Muscle of leg (tissue), 16 donors: ENCODE data around the gene PNLIPRP1. TPM values are rescaled to one million over a fixed set of nuclear protein-coding genes. Genes with fewer than 3 reads are reported as not detected.

ENCODE experiments used
- DNase-seq: peaks from one replicate; pipeline ENCODE4 v3.0.0; 2013
- H3K27ac ChIP-seq: one replicate; pipeline ENCODE4 v1.5.1; 2013; ENCODE audit warnings: mild to moderate bottlenecking, low read length, control low read depth
- H3K27me3 ChIP-seq: one replicate; pipeline ENCODE4 v1.6.1; 2013; ENCODE audit warnings: low read length; ENCODE audit not compliant: control insufficient read depth, insufficient read depth
- H3K36me3 ChIP-seq: one replicate; pipeline ENCODE4 v1.6.1; 2013; ENCODE audit warnings: low read length; ENCODE audit not compliant: control insufficient read depth, insufficient read depth
- H3K4me1 ChIP-seq: one replicate; pipeline ENCODE4 v1.6.1; 2013; ENCODE audit warnings: low read length; ENCODE audit not compliant: control insufficient read depth, insufficient read depth
- H3K4me3 ChIP-seq: one replicate; pipeline ENCODE4 v1.5.1; 2013; ENCODE audit warnings: low read length, control low read depth
- H3K9me3 ChIP-seq: replicated peaks from 2 replicates; pipeline ENCODE4 v1.6.1; 2013; ENCODE audit warnings: low read depth, low read length; ENCODE audit not compliant: control insufficient read depth
- WGBS: methylation state at CpG from one replicate; pipeline ENCODE4 v1.1.5; 2013; ENCODE audit warnings: missing lambda C conversion rate; ENCODE audit not compliant: insufficient coverage; 5-methylcytosine and 5-hydroxymethylcytosine counted together
- long read RNA-seq, 11 donors: transcript quantifications; one replicate each; lab custom pipeline, GENCODE V29; 2026
- polyA plus RNA-seq, 8 donors: library from polyadenylated mRNA; unstranded; fragments of 120-200 nt; gene quantifications; one replicate each; pipeline versions ENCODE4 v1.2.1 to v1.2.3, GENCODE V29; 2013; ENCODE audit warnings: inconsistent platforms in 1 of 8, low replicate concordance in 1 of 8; ENCODE audit not compliant: insufficient read length in 8 of 8, insufficient read depth in 1 of 8
- total RNA-seq: library from RNA; stranded (reverse); fragments of 120-200 nt; gene quantifications from one replicate; pipeline ENCODE4 v1.2.4, GENCODE V29; 2013

PNLIPRP1 gene
- not detected for total RNA-seq
- under 1 TPM in 2 of 8 donors, not detected in 6; 0.15 to 0.18 TPM for polyA plus RNA-seq
- long read RNA-seq, donor 1: 0 reads
- long read RNA-seq, donor 2: 0 reads
- long read RNA-seq, donor 3: 0 reads
- long read RNA-seq, donor 4: 0 reads
- long read RNA-seq, donor 5: 0 reads
- long read RNA-seq, donor 6: 0 reads
- long read RNA-seq, donor 7: 0 reads
- long read RNA-seq, donor 8: 0 reads
- long read RNA-seq, donor 9: 0 reads
- long read RNA-seq, donor 10: 0 reads
- long read RNA-seq, donor 11: 0 reads

DNA sequence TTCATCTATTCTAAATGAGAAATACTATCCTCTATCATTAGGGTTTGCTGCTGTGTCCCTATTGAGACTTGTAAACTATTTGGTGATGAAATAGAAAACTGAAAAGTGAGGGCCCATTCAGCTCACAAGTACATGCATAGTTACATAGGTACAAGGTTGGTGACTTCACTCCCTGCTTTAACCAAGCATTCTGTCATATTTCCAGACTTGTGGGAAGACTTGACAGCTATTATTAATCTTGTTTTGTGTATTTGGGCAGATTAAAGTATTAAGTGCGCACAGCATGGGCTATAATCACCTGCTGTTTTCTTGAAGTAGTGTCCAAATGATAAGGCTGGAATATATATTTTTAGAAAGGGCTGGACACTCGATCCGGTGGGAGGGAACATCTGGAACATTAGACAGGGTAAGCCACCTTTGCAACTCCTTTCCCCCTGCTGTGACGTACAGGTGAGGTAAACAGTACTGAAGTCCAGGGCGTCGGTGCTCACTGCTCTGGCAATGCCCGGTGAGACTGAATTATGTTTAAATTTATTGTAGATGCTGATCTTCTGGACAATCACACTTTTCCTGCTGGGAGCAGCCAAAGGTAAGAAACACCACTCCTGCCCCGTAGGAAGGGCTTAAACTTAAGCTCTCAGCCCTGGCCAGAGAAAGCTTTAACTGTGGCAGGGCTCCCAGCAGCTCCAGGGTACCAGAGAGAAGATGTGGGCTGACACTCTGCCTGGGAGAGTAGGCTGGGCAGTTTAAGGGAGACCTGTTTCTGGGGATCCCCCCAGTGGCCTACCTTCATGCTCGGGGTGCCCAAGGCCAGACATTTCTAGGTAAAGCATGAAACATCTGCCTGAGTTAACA, at the start of gene PNLIPRP1:
Gene PNLIPRP1, plus strand, starts transcription at position 370 of the 855 bp plus-strand sequence. Its CDS starts 171 bp downstream, at position 541.
- Histone ChIP-seq H3K9me3 (peaks cover 3% of the 10 kb centered on the region), H3K27me3 (no peaks in the 10 kb centered on the region), H3K27ac (no peak within 1 kb of the TSS), H3K4me3 (no peak within 1 kb of the TSS), H3K36me3 (no peaks in the 10 kb centered on the region), H3K4me1 (no peaks in the 10 kb centered on the region)
- WGBS: 62% methylated on average over 4 of the region's 9 CpGs
- no peak for DNase-seq

DNA sequence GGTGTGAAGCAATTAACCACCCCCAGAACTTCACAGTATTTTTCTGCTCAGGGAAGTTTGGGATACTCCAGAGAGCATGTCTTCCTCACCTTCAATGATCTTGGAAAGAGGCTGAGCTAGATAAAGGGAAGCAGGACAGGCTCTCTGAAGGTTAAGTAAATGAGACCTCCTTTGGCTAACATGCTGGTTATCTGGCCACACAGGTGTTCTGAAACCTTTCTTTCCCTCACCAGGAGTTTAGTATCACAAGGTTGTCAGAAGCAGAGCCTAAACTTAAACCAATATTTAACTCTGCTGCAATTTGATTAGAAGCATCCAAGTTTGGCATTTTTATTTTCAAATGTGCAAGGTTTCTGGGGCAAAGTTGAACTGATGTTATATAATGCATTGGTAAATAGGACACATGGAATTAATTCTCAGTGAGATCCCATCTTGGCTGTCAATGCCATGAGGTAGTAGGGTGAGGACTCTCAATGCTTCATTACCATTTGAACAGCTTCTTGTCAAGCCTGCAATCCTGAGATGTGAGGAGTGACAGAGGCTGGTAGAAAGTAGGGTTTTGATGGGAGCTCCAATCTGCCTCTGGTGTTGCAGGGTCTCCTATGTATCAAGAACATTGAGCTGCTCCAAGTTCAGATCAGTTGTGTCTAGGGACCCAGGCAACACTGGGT, 48.6 kb upstream of the PNLIPRP1 start:
- Histone ChIP-seq H3K9me3 (no peaks in the 10 kb centered on the region), H3K27me3 (no peaks in the 10 kb centered on the region), H3K4me1 (no peaks in the 10 kb centered on the region), H3K36me3 (no peaks in the 10 kb centered on the region), H3K27ac (no peak overlapping the region), H3K4me3 (no peak overlapping the region)
- no peak for DNase-seq

DNA sequence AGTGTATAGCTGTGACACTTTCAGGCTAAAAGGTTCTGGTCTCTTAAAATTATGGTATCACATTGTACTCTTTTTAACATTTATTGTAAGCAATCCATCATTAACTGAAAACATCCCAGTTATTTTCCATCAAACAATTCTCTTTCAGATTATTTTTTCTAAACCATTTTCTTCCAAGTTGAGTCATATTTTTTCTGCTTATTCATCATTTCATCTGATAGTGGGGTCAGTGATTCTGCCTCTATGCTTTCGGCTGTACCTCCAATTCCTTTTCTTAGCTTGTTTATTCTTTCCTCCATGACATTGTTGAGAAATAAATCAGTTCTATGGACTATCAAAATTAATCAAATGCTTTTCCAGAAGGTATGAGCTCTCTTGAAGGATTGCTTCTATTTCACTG, 45.6 kb upstream of the PNLIPRP1 start:
- Histone ChIP-seq H3K36me3 (no peaks in the 10 kb centered on the region), H3K4me1 (no peaks in the 10 kb centered on the region), H3K9me3 (no peaks in the 10 kb centered on the region), H3K27ac (no peak overlapping the region), H3K27me3 (no peaks in the 10 kb centered on the region), H3K4me3 (no peak overlapping the region)
- no CpG with 5 or more reads among the region's 1 CpG for WGBS
- DNase-seq: no peak

DNA sequence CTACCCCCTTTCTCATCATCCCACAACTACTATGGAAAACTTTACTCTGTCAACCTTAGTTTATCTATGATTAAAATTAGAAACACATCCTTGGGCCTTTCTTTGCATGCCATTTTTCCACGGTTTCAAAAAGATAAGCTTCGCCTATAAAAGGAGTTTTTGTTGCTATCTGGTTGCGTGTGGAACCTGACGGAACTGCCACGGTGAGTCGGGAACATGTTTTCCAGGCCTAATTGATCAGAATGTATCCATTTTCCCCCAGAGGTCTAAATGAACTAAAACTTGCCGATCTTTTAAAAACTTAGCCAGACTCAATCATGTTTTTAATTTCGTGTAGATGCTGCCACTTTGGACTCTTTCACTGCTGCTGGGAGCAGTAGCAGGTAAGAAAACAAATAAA, 45.0 kb upstream of the PNLIPRP1 start, which contains the start of gene PNLIP:
Gene PNLIP, plus strand, starts transcription at position 176 of the 400 bp plus-strand sequence. Its CDS starts 162 bp downstream, at position 338.
- no peaks in the 10 kb centered on the region for H3K27me3 ChIP-seq
- no peaks in the 10 kb centered on the region for H3K36me3 ChIP-seq
- H3K4me3 ChIP-seq: no peak within 1 kb of the TSS
- H3K9me3 ChIP-seq: no peaks in the 10 kb centered on the region
- H3K4me1 ChIP-seq: no peaks in the 10 kb centered on the region
- WGBS: 80% methylated on average over 4 of the region's 8 CpGs
- H3K27ac ChIP-seq: no peak within 1 kb of the TSS
- no peak for DNase-seq

DNA sequence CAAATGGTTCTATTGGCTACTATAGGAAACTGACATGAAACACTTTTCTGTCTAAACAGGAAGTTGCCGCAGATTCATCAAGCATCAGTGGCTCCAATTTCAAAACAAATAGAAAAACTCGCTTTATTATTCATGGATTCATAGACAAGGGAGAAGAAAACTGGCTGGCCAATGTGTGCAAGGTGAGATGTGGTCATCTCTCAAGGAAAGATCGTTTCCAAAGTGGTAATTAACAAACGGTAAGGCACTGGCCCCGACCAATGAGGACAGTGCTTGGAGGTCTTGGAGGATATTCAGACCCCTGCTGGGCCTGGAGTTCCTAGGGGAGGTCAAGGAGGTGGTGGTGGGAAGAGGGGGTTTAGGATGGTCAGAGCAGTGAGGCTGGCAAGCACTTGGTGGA, 42.5 kb upstream of the PNLIPRP1 start:
- DNase-seq: no peak
- 97% methylated on average over 4 of the region's 5 CpGs for WGBS
- Histone ChIP-seq H3K36me3 (no peaks in the 10 kb centered on the region), H3K27me3 (no peaks in the 10 kb centered on the region), H3K4me1 (no peaks in the 10 kb centered on the region), H3K27ac (no peak overlapping the region), H3K9me3 (no peaks in the 10 kb centered on the region), H3K4me3 (no peak overlapping the region)

DNA sequence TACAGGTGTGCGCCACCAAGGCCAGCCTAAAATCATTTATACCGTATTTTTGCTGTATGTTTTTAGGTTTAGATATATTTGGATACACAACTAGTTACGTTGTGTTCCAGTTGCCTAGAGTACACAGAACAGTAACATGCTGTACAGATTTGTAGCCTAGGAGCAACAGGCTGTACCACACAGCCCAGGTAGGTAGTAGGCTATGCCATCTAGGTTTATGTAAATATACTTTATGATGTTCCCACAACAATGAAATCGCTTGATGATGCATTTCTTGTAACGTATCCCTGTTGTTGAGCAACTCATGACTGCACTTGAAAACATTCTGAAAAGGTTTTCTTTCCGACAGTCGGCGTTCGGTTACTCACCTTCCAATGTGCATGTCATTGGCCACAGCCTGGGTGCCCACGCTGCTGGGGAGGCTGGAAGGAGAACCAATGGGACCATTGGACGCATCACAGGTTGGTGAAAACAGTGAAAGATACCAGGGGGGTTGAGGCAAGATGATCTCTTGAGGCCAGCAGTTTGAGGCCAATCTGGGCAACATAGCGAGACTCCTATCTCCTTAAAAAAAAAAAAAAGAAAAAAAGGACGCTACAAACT, 37.3 kb upstream of the PNLIPRP1 start:
- 93% methylated on average over 6 of the region's 13 CpGs for WGBS
- no peak overlapping the region for H3K4me3 ChIP-seq

DNA sequence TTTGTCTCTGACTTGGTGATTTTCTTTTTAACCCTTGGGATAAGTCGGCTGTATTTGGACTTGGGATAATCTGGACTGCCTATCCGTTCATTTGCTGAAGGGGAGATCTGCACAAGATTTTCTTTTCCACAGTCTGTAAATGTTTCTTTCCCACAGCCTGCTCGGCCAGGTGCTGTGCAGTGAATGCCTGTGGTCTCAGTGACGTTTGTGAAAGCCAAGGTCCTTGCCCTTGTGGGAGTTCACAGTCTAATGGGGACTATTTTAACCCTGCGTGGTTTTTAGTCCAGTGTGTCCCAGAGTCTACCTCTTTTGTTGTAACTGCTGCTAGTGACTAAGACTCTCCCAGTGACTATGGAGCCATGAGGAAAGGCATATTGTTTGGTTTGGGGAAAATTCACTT, 36.1 kb upstream of the PNLIPRP1 start:
- Histone ChIP-seq H3K27ac (no peak overlapping the region), H3K4me1 (no peaks in the 10 kb centered on the region), H3K9me3 (no peaks in the 10 kb centered on the region), H3K36me3 (no peaks in the 10 kb centered on the region), H3K4me3 (no peak overlapping the region), H3K27me3 (no peaks in the 10 kb centered on the region)
- no peak for DNase-seq
- WGBS: 15% methylated on average over 2 of the region's 5 CpGs

More for the DNA sequence above, 37.3 kb upstream of the PNLIPRP1 start:
- H3K9me3 ChIP-seq: no peaks in the 10 kb centered on the region
- H3K27ac ChIP-seq: no peak overlapping the region
- no peaks in the 10 kb centered on the region for H3K27me3 ChIP-seq
- no peaks in the 10 kb centered on the region for H3K36me3 ChIP-seq
- no peaks in the 10 kb centered on the region for H3K4me1 ChIP-seq
- DNase-seq: no peak

DNA sequence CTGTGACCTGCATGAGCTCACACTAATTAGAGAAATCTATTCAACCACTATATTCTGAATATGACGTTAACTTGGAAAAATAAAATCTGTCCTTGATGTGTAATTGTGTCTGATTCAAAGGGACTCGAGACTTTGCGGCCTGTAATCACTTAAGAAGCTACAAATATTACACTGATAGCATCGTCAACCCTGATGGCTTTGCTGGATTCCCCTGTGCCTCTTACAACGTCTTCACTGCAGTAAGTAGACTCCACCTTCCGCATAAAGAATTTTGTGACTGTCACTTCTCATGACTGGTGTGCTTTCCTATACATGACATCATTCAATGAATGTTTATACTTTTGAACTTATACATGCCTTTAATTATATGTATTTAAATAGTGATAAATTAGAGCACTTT, 34.9 kb upstream of the PNLIPRP1 start:
- DNase-seq: no peak
- Histone ChIP-seq H3K9me3 (no peaks in the 10 kb centered on the region), H3K36me3 (no peaks in the 10 kb centered on the region), H3K27ac (no peak overlapping the region), H3K4me3 (no peak overlapping the region), H3K27me3 (no peaks in the 10 kb centered on the region), H3K4me1 (no peaks in the 10 kb centered on the region)
- 58% methylated on average over 4 of the region's 6 CpGs for WGBS

DNA sequence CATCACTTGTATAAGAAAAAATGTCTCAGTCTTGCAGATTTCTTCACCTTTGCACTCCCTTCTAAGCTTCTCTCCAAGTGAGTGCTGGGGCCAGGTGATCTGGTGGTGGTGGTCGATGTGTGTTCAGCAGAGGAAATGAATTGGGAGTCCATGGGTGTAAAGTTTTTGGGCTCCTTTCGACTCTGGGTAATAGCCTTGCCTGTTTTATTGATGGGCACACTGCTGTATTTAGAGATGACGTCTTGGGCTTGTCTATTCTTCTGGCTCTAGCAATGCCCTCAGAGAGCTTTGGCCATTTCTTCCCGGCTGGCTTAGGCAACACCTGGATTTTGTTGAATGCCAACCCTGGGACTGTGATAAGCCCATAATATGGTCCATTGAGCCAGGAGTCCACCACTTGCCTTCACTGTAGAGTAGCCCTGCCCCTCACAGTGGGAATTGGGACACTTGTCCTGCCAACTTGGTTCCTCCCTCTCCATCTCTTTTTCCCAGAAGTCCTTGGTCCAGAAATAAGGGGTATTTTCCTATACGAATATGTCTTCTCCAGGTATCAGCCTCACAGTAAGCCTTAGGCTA, 33.4 kb upstream of the PNLIPRP1 start:
- 87% methylated on average over 3 of the region's 5 CpGs for WGBS
- Histone ChIP-seq H3K4me3 (no peak overlapping the region), H3K4me1 (no peaks in the 10 kb centered on the region), H3K27ac (no peak overlapping the region), H3K36me3 (no peaks in the 10 kb centered on the region), H3K27me3 (no peaks in the 10 kb centered on the region), H3K9me3 (no peaks in the 10 kb centered on the region)
- DNase-seq: no peak
